RWPE2 (cell line): Measurements from ENCODE around the gene PRR20D.
"Not testable (repeated sequence)": the region's sequence is repeated elsewhere in the genome, so short reads cannot be mapped to it uniquely, and the experiment has no call there.

Source experiments
- ATAC-seq: fragments of 200-7000 bp; cut with Tn5 transposase; 3 replicates; pipeline ENCODE4 v1.9.1; 2021; ENCODE audit warnings: low read depth
- DNase-seq: peaks from one replicate; pipeline ENCODE4 v3.0.0-alpha.2; 2020; ENCODE audit warnings: low spot score
- H3K27ac ChIP-seq: fragments of 450-650 bp; 2 replicates; pipeline ENCODE4 v1.5.1; 2017; ENCODE audit warnings: mild to moderate bottlenecking; ENCODE audit not compliant: poor library complexity, severe bottlenecking
- H3K27me3 ChIP-seq: fragments of 250-450 bp; sonication (Bioruptor Pico); 2 replicates; pipeline ENCODE4 v1.5.1; 2021; ENCODE audit warnings: mild to moderate bottlenecking, moderate library complexity; ENCODE audit not compliant: insufficient read depth, poor library complexity, severe bottlenecking
- H3K36me3 ChIP-seq: fragments of 250-450 bp; sonication (Bioruptor Pico); 2 replicates; pipeline ENCODE4 v1.5.1; 2020; ENCODE audit warnings: low read depth, mild to moderate bottlenecking, moderate library complexity
- H3K4me1 ChIP-seq: fragments of 250-450 bp; sonication (Bioruptor Pico); 2 replicates; pipeline ENCODE4 v1.5.1; 2021; ENCODE audit warnings: mild to moderate bottlenecking, moderate library complexity; ENCODE audit not compliant: insufficient read depth, poor library complexity, severe bottlenecking
- H3K4me3 ChIP-seq: fragments of 250-450 bp; sonication (Bioruptor Pico); 2 replicates; pipeline ENCODE4 v1.5.1; 2021; ENCODE audit warnings: mild to moderate bottlenecking, moderate library complexity; ENCODE audit not compliant: severe bottlenecking
- H3K9me3 ChIP-seq: fragments of 250-450 bp; sonication (Bioruptor Pico); 2 replicates; pipeline ENCODE4 v1.5.1; 2021; ENCODE audit warnings: mild to moderate bottlenecking, moderate library complexity; ENCODE audit not compliant: severe bottlenecking
- TF ChIP-seq, protein P1 (sequence below): fragments of 450-650 bp; IDR thresholded peaks from one replicate; pipeline ENCODE4 v1.5.1; 2017; ENCODE audit warnings: mild to moderate bottlenecking, moderate library complexity; ENCODE audit not compliant: poor library complexity, severe bottlenecking

Gene PRR20D

DNA sequence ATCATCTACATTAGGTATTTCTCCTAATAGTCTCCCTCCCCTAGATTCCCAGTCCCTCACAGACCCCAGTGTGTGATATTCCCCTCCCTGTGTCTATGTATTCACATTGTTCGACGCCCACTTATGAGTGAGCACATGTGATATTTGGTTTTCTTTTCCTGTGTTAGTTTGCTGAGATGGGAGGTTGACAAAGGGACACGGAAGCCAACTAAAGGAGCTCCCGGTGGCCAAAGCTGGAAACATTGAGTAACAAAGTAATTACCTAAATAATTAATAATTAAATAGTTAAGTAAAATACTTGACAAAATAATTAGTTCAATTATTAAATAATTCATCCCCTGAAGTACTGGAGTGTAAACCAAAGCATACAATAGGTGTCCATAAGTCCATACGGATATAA, 21.4 kb upstream of the PRR20D start:
- H3K9me3 ChIP-seq, result no peaks in the 10 kb centered on the region
- no peak for DNase-seq
- H3K4me1 ChIP-seq, result no peaks in the 10 kb centered on the region
- no peak overlapping the region for H3K4me3 ChIP-seq
- TF ChIP-seq, protein P1, sequence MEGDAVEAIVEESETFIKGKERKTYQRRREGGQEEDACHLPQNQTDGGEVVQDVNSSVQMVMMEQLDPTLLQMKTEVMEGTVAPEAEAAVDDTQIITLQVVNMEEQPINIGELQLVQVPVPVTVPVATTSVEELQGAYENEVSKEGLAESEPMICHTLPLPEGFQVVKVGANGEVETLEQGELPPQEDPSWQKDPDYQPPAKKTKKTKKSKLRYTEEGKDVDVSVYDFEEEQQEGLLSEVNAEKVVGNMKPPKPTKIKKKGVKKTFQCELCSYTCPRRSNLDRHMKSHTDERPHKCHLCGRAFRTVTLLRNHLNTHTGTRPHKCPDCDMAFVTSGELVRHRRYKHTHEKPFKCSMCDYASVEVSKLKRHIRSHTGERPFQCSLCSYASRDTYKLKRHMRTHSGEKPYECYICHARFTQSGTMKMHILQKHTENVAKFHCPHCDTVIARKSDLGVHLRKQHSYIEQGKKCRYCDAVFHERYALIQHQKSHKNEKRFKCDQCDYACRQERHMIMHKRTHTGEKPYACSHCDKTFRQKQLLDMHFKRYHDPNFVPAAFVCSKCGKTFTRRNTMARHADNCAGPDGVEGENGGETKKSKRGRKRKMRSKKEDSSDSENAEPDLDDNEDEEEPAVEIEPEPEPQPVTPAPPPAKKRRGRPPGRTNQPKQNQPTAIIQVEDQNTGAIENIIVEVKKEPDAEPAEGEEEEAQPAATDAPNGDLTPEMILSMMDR, result no peak
- H3K36me3 ChIP-seq, result no peaks in the 10 kb centered on the region
- no peak overlapping the region for H3K27ac ChIP-seq
- no peak for ATAC-seq
- H3K27me3 ChIP-seq, result no peaks in the 10 kb centered on the region

GRCh38 chr13:57139781-57140180, 20.7 kb upstream of the PRR20D start:
- ATAC-seq, DNase-seq, H3K27me3 ChIP-seq, H3K4me1 ChIP-seq, H3K9me3 ChIP-seq, H3K36me3 ChIP-seq, H3K4me3 ChIP-seq, H3K27ac ChIP-seq: not testable (repeated sequence)

- H3K36me3 ChIP-seq, H3K4me1 ChIP-seq, H3K27me3 ChIP-seq, H3K4me3 ChIP-seq, H3K9me3 ChIP-seq, DNase-seq, ATAC-seq, H3K27ac ChIP-seq: not testable (repeated sequence)
Observed at GRCh38 chr13:57140235-57140968, 20.0 kb upstream of the PRR20D start, which contains the start of gene PRR20A. Gene PRR20A (plus strand): TSS chr13:57140918. CDS start chr13:57141305, 387 bp downstream.

DNA sequence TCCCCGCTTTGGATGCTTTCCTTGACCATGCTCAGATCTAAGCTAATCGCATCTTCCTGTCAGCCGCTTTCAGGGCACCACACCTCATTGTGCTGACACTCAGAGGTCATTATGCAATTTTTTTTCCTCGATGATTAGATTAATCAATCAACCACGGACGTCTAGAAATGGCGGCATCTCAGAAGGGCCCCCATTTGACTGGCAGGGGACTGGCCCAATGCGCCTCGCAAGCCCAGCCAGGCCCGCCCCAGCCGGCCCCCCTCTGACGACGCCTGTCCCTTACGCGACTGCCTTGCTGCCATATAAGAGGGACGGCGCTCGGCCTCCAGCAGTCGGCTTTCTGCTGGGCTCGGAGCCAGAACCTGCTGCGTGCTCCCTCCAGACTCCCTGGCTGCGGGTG, 13.2 kb upstream of the PRR20D start, which contains the start of gene PRR20B:
PRR20B (plus strand) TSS at position 301 of the 400 bp plus-strand sequence. CDS start 387 bp downstream, outside the sequence.
- not testable (repeated sequence) for H3K4me3 ChIP-seq, DNase-seq, H3K4me1 ChIP-seq, H3K27me3 ChIP-seq, H3K9me3 ChIP-seq, H3K27ac ChIP-seq, H3K36me3 ChIP-seq, ATAC-seq

GRCh38 chr13:57148106-57148505, 12.3 kb upstream of the PRR20D start:
- not testable (repeated sequence) for H3K4me1 ChIP-seq, H3K27me3 ChIP-seq, H3K4me3 ChIP-seq, DNase-seq, H3K36me3 ChIP-seq, ATAC-seq, H3K27ac ChIP-seq, H3K9me3 ChIP-seq

GRCh38 chr13:57153761-57154160, 6.7 kb upstream of the PRR20D start, which contains the start of gene PRR20C:
Gene PRR20C (plus strand): TSS chr13:57154061. CDS start chr13:57154448, 387 bp downstream.
- DNase-seq, H3K9me3 ChIP-seq, H3K27me3 ChIP-seq, H3K27ac ChIP-seq, H3K4me1 ChIP-seq, H3K36me3 ChIP-seq, ATAC-seq, H3K4me3 ChIP-seq: not testable (repeated sequence)

GRCh38 chr13:57166897-57167296, 6.5 kb downstream of the PRR20D start, which contains the start of gene PRR20E:
Gene PRR20E (plus strand): TSS chr13:57167197. CDS start chr13:57167584, 387 bp downstream.
- not testable (repeated sequence) for ATAC-seq, H3K4me1 ChIP-seq, H3K27ac ChIP-seq, DNase-seq, H3K4me3 ChIP-seq, H3K9me3 ChIP-seq, H3K27me3 ChIP-seq, H3K36me3 ChIP-seq
